GM21526 (cell line): ENCODE measurements around the gene F10.

Experiments used
- ATAC-seq: cut with Tn5 transposase; IDR thresholded peaks from one replicate; pipeline ENCODE4 v1.9.1; 2021; ENCODE audit warnings: moderate library complexity; ENCODE audit not compliant: unreplicated experiment, low FRiP score

The F10 gene

DNA sequence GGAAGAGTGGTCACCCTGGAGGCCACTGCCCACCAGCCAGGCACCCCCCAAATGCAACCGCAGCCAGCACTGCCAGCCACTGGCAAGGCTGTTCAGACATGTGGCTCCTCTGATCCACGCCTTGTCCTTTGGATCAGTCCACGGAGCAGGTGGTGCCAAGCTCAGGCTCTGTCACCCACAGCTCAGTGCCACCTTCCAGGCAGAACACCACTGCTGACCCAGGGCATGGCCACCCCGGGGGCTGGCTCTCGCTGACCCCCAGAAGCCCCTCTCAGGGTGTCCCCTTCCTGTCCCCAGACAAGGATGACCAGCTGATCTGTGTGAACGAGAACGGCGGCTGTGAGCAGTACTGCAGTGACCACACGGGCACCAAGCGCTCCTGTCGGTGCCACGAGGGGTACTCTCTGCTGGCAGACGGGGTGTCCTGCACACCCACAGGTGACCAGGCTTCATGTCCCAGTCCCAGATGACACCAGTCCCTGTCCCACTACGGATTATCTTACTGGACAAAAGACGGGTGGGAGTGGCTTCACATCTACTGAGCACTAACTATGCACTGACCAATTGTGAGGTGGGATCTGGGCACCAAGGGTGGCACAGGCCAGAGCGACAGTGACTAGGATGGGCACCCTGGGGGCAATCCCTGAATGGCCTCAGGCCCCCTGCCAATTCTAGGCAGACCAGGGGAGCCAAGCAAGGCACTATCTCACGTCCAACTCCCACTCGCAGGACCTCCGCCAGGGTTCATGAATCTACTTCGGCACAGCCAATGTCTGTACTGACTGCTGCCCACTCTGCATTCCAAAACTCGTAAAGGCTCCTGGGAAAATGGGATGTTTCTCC is 7.0 kb upstream of the F10 start:
- ATAC-seq = no peak

DNA sequence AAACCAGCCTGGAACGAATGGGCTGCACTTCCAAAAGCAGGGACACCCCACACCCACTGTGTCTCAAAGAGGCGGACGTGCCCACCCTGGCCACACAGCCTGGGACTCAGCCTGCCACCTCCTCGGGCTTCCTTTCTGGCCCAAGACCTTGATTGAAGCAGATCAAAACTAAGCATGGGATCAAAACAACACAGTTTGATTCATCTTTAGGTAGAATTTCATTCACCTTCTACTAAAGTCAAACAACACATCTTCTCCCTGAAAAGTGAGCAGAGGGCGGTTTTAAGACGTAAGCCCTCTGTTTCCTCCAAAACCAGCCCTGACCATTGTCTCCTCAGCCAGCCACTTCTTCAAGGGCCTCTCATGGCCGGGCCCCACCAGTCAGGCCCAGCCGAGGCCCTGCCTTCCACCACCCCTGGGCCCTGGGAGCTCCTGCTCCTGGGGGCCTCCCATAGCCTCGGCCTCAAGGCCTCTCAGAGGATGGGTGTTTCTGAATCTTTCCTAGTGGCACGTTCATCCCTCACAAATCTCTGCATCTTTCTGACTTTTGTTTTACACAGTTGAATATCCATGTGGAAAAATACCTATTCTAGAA is 6.3 kb upstream of the F10 start:
- ATAC-seq = no peak

DNA sequence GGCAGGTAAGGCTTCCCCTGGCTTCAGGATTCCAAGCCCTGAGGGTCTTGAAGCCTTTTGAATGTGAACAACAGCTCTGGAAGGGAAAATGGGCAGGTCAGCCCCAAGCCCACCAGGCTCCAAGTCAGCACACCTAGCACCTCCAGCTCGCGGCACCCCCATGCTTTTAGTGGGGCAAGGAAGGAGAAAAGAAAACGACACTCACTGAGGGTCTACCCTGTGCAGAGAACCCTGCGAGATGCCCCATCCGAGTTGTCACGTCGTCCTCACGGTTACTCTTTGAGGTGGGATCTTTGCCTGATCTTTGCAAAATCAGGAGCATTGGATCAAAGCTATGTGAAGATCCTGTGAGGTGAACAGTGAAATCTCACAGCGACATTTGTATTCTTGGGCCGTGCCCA is 5.7 kb upstream of the F10 start:
- no peak for ATAC-seq

DNA sequence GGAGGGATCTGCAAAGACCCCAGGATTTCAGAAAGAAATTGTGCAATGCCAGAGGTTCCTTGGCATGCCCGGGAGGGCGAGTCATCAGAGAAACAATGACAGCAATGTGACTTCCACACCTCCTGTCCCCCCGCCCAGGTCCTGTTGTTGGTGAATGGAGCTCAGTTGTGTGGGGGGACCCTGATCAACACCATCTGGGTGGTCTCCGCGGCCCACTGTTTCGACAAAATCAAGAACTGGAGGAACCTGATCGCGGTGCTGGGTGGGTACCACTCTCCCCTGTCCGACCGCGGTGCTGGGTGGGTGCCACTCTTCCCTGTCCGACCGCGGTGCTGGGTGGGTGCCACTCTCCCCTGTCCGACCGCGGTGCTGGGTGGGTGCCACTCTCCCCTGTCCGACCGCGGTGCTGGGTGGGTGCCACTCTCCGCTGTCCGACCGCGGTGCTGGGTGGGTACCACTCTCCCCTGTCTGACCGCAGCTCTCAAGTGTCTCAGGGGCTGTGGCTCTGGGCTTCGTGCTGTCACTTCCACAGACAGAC is 5.2 kb upstream of the F10 start:
- no peak for ATAC-seq

DNA sequence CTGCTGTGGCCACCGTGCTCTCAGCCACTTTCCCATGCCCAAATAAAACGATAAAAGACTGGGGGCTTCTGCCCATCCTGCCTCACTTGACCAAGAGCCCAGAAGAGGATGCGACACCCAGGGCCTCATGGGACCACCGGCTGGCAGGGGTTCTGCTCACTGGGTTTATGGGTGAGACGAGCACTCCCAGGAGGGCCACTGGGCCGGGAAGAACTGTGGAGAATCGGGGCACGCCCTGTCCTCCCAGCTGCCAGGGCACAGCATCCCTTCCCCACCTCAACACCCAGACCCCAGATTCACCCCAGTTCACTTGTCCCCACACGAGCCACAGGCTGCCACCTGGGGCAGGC is 4.7 kb upstream of the F10 start:
- ATAC-seq = no peak

DNA sequence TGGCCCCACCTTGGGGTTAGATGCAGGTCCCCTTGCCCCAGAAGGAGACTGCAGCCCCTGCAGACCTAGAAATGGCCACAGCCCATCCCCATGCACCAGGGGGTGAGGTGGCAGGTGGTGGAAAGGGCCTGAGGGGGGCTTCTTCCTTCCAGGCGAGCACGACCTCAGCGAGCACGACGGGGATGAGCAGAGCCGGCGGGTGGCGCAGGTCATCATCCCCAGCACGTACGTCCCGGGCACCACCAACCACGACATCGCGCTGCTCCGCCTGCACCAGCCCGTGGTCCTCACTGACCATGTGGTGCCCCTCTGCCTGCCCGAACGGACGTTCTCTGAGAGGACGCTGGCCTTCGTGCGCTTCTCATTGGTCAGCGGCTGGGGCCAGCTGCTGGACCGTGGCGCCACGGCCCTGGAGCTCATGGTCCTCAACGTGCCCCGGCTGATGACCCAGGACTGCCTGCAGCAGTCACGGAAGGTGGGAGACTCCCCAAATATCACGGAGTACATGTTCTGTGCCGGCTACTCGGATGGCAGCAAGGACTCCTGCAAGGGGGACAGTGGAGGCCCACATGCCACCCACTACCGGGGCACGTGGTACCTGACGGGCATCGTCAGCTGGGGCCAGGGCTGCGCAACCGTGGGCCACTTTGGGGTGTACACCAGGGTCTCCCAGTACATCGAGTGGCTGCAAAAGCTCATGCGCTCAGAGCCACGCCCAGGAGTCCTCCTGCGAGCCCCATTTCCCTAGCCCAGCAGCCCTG is 4.2 kb upstream of the F10 start:
- ATAC-seq = no peak

DNA sequence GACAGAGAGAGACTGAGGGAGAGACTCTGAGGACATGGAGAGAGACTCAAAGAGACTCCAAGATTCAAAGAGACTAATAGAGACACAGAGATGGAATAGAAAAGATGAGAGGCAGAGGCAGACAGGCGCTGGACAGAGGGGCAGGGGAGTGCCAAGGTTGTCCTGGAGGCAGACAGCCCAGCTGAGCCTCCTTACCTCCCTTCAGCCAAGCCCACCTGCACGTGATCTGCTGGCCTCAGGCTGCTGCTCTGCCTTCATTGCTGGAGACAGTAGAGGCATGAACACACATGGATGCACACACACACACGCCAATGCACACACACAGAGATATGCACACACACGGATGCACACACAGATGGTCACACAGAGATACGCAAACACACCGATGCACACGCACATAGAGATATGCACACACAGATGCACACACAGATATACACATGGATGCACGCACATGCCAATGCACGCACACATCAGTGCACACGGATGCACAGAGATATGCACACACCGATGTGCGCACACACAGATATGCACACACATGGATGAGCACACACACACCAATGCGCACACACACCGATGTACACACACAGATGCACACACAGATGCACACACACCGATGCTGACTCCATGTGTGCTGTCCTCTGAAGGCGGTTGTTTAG is 3.3 kb upstream of the F10 start:
- no peak for ATAC-seq

DNA sequence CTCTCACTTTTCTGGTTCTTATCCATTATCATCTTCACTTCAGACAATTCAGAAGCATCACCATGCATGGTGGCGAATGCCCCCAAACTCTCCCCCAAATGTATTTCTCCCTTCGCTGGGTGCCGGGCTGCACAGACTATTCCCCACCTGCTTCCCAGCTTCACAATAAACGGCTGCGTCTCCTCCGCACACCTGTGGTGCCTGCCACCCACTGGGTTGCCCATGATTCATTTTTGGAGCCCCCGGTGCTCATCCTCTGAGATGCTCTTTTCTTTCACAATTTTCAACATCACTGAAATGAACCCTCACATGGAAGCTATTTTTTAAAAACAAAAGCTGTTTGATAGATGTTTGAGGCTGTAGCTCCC is 2.8 kb upstream of the F10 start:
- no peak for ATAC-seq

DNA sequence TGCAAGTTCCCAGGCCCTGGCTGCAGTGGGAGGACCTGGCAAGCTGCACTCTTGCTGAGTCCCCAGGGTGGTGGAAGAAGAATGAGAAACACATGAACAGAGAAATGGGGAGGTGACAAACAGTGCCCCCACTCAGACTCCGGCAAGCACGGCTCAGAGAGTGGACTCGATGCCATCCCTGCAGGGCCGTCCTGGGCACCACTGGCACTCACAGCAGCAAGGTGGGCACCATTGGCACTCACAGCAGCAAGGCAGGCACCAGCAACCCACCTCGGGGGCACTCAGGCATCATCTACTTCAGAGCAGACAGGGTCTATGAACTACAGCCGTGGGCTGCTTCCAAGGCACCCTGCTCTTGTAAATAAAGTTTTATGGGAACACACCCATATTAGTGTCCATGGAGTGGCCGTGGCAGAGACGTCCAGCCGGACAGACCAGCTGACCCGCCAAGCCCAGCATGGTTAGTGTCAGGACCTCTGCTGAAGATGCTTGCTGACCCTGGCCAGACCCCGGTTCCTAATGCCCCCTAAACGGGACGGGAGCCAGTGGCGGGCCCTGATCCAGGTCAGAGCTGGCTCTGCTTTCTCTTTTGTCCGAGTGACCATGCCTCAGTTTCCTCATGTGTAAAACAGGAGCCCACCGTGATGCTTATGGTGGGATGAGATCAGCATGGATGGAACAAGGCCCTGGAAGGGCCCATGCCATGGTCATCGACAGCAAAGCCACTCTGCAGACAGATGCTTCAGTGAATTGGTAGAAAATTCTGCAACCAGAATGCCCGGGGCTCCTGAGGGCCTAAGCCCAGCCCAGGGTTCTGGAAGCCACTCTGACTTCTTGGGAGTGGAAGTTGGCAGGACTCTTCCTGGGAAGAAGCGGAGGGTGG is 2.1 kb upstream of the F10 start:
- no peak for ATAC-seq

DNA sequence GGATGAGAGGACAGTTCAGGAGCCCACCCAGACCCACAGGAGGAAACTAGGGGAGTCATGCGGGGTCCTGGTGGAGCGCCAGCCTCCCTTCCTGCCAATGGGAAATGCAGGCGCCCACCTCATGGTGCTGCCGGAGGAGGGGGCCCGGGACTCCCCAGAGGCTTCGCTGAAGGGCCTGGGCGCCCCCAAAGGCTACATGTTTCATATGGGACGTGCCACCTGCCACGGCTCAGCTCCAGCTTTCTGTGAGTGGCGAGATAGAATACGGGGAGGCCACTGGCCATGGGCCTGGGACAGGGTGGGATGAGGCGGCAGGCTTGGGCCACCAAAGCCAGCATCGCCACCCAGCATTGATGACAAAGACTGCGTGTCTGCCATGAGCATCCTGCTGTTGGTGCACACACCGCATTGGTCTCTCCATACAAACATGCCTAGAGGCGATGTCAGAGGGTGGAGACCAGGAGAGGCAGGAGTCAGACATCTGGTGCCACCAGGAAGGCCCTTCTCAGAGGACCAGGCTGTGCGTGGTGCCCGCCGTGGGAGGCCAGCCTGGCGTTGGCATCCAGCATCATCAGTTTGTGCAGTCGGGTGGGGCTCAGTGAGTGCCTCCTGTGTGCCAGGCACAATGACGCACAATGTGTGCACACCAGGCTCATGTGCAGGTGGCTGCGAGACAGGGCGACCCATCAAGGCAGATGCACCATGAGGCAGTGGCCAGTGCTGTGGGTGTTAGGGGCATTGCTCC is 1.2 kb upstream of the F10 start:
- no peak for ATAC-seq

DNA sequence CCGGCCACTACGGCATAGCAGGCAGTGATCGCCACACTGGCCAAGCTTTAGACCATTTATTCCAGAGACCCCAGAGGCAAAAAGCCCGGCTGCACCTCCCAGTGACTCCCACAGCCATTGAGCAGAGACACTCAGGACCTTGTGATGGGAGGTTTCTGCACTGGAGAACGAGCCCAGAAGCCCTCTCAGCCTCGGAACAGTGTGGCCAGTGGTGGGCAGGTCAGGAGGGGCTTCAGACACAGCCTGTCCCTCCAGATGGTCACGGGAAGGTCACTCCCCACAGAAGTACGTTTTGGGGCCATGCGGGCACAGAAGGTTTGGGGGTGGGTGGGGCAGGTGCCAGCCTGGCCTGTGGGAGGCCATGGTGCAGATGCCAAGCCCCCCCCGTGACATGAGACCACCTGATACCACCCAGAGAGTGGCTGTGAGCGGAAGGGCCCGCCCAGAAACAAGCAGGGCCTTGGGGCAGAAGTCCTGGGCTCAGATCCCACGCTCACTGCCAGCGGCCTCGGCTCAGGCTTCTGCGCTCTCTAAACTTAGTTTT is 599 bp upstream of the F10 start:
- no peak for ATAC-seq

DNA sequence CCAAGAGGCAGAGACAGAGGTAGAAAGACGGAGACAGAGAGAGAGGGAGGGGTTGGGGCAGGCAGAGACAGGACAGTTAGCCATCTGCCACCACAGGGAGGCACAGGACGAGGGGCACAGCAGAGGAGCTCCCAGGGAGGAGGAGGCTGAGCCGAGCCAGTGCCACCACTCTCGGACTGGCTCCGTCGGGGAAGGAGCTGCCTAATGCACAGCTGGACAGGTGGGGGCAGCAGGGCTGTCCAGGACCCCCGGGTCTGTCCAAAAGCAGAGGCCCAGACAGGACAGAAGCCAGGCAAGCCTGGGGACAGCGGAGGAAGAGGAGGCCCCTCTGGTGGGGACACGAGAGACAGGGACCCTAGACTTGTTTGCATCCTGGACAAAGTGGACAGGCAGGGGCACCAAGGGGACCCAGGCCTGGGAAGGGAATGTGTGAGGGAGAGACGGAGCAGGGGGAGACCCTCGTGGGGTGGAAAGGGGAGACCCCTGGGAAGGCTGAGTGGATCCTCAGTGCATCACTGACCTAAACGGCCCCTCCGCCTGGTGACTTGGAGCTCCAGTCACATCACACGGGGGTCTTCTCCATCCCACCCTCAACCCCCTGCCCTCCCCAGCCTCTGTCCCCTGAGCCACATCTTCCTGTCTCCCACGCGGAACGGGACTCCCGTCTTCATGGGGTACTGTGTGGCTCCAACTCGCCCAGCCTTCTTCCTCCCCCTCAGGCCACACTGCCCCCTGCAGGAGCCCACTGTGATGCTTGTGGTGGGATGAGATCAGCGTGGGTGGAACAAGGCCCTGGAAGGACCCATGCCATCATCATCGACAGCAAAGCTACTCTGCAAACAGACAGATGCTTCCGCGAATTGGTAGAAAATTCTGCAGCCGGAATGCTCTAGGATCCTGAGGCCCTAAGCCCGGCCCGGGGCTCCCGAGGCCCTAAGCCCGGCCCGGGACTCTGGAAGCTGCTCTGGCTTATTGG is 915 bp downstream of the F10 start:
- no peak for ATAC-seq

DNA sequence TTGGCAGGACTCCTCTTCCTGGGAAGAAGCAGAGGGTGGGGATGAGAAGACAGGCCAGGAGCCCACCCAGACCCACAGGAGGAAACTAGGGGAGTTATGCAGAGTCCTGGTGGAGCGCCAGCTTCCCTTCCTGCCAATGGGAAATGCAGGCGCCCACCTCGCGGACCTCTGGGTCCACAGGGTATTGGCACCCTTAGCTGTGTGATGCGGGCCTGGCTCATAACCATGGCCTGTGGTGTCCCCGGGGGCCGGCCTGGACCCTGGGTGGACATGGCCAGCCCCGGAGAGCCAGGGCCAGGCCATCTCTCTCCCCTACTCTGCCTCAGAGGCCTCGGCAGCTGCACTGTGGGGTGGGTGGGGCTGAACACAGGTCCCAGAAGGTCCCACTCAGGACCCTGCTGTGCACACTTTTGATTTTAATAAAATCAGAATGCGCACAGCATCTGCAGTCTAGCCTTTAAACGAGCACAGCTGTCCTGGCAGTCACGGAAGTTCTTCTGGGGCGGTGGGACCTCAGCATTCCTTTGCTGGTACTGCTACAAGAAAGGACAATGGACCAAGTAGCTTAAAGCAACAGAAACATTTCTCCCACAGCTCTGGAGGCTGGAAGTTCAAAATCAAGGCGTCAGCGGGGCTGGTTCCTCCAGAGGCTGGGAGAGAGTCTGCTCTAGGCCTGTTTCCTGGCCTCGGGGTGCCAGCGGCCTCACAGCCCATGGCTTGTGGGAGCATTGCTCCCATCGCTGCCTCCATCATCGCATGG is 1.8 kb downstream of the F10 start:
- ATAC-seq = no peak

DNA sequence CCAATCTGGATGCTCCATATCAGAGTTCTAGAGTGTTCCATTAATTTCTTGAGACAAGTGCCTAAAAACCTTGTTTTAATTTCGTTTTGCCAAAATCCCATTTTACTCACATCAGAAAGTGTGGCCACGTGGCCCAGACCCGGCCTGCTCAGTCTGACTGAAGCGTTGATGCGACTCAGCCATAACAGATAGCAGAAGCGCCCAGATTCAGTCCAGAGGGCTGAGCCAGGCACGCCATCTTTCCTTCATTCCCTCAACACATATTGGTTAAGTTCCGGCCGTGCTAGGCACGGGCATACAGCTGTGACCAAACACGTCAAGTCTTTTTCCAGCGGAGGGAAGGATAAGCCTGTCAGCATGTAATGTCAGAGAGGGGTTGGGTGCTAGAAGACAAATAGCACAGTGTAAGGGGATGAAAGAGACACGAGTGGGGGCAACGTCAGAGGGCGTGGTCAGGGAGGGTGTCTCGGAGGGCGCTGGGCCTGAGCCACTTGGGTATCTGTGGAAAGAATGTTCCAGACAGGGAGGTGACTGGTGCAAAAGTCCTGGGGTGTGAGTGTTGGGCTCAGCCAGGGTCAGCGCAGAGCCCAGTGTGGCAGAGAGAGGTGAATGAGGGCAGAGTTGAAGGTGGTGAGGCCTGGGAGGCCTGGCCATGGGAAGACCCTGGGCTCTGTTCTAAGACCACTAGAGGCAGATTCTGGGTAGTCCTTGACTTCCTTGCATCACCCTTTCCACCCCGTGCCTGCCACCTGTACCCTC is 3.1 kb downstream of the F10 start:
- no peak for ATAC-seq

DNA sequence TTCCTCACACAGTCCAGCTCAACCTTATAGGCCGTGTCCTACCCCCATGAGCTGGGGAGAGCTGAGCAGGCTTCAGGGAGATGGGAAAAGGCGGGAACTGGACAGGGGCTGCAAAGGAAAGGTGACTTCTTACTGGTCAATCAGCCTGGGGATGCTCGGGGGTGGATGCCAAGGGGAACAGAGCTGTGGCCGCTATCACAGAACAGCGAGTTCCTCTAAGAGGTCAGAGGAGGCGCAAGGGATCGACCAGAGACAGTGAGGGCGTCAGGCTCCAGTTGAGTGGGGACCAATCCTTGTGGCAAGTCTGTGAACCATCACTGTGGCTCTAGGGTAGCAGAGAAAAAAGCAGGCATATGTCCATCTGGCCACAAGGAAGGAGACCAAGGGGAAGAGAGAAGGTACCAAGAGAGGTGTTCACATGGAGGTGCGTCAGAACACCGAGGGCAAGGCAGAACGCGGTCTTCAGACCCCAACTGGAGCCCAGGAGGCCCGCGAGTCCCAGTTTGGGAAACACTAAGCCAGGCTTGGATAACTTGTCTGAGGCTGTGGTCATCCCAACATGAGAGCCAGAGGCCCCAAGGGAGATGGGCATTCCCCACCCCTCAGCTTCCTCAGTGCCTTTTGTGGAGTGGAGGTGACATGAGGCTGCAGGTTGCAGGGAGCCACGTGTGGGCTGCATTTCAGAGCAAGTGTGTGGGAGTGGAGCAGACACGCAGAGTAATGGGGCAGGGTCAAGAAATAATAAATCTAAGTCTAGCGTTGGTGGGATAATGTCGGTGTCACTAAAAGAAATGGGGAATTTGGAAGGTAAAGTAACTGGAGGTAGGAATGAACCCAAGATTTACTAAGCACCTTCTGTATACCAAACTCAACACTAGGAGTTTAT is 3.9 kb downstream of the F10 start:
- ATAC-seq = no peak

DNA sequence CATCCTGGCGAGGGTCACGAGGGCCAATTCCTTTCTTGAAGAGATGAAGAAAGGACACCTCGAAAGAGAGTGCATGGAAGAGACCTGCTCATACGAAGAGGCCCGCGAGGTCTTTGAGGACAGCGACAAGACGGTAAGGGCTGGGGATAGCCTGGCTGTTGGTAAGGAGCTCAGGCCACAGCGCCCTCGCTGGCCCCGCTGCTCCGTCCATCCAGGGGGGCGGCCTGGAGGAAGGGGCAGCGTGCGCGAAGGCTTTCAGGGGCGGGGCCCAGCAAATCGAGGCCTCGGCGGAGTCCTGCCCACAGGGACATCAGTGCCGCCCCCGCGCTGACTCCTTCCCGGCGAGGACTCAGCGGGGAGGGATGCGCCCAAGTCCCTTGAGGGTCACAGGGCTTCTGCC is 6.9 kb downstream of the F10 start:
- ATAC-seq = no peak
